HG02840 (cell line): ENCODE data around the gene ADCYAP1R1.

ENCODE experiments used
- ATAC-seq: cut with Tn5 transposase; IDR thresholded peaks from one replicate; pipeline ENCODE4 v1.9.1; 2021; ENCODE audit warnings: mild to moderate bottlenecking, moderate library complexity, moderate number of reproducible peaks; ENCODE audit not compliant: unreplicated experiment, low FRiP score

The ADCYAP1R1 gene

GRCh38 chr7:31036924-31037323 lies 15.2 kb upstream of the ADCYAP1R1 start:
- ATAC-seq = no peak

GRCh38 chr7:31043051-31043471 lies 9.0 kb upstream of the ADCYAP1R1 start:
- no peak for ATAC-seq

GRCh38 chr7:31044529-31044928 lies 7.6 kb upstream of the ADCYAP1R1 start:
- no peak for ATAC-seq

GRCh38 chr7:31046723-31047122 lies 5.4 kb upstream of the ADCYAP1R1 start:
- no peak for ATAC-seq

- no peak for ATAC-seq
Measured at GRCh38 chr7:31047313-31048146, 4.6 kb upstream of the ADCYAP1R1 start.

- ATAC-seq = no peak
Measured at GRCh38 chr7:31049005-31049765, 2.9 kb upstream of the ADCYAP1R1 start.

GRCh38 chr7:31052487-31052840 lies 356 bp downstream of the ADCYAP1R1 start:
- ATAC-seq = no peak

- ATAC-seq = no peak
Measured at GRCh38 chr7:31052841-31053601, 913 bp downstream of the ADCYAP1R1 start.

GRCh38 chr7:31053986-31054385 lies 1.9 kb downstream of the ADCYAP1R1 start:
- ATAC-seq = no peak

- ATAC-seq = no peak
Measured at GRCh38 chr7:31054608-31055278, 2.6 kb downstream of the ADCYAP1R1 start.

GRCh38 chr7:31055471-31055870 lies 3.4 kb downstream of the ADCYAP1R1 start:
- ATAC-seq = no peak

GRCh38 chr7:31056775-31057346 lies 4.8 kb downstream of the ADCYAP1R1 start:
- ATAC-seq = no peak

GRCh38 chr7:31058122-31058521 lies 6.0 kb downstream of the ADCYAP1R1 start:
- no peak for ATAC-seq

- ATAC-seq = no peak
Measured at GRCh38 chr7:31058688-31059087, 6.6 kb downstream of the ADCYAP1R1 start.

- ATAC-seq = no peak
Measured at GRCh38 chr7:31059551-31059950, 7.4 kb downstream of the ADCYAP1R1 start.

GRCh38 chr7:31061185-31061584 lies 9.1 kb downstream of the ADCYAP1R1 start:
- ATAC-seq = no peak

- ATAC-seq = no peak
Measured at GRCh38 chr7:31062746-31063435, 10.8 kb downstream of the ADCYAP1R1 start.

GRCh38 chr7:31065021-31065593 lies 13.0 kb downstream of the ADCYAP1R1 start:
- ATAC-seq = no peak

- no peak for ATAC-seq
Measured at GRCh38 chr7:31065840-31066239, 13.7 kb downstream of the ADCYAP1R1 start.
